IMR-90 (cell line): ENCODE data around the gene GFOD2. TPM values are rescaled to one million over a fixed set of nuclear protein-coding genes. Genes with fewer than 3 reads are reported as not detected.

ENCODE experiments used
- ATAC-seq: fragments of 200-7000 bp; cut with Tn5 transposase; 2 replicates; pipeline ENCODE4 v1.9.1; 2020; ENCODE audit warnings: low read depth, mild to moderate bottlenecking, moderate library complexity
- BruUV-seq: library from RNA; stranded (reverse); fragments of 400-500 nt; replicated peaks from 2 replicates; lab custom pipeline; 2021; lab: Mats Ljungman, UMichigan
- CTCF ChIA-PET: fragments of 300-600 bp; formaldehyde crosslinking; extraction: SDS; loops from one replicate; lab custom pipeline; 2021; ENCODE audit warnings: antibody characterized with exemption; lab: Yijun Ruan, JAX
- POLR2A ChIA-PET: fragments of 300-600 bp; sonication (Branson Sonifier 250); formaldehyde crosslinking; loops from one replicate; lab custom pipeline; 2022; ENCODE audit warnings: antibody characterized with exemption; ENCODE audit not compliant: unreplicated experiment; lab: Charles Lee
- DNase-seq: peaks from one replicate; pipeline ENCODE4 v3.0.0; 2013
- H2AFZ ChIP-seq: replicated peaks from 2 replicates; pipeline ENCODE3; 2013; ENCODE audit warnings: low read length, mild to moderate bottlenecking; ENCODE audit not compliant: poor library complexity
- H2AK5ac ChIP-seq: 2 replicates; pipeline ENCODE4 v1.6.1; 2013; ENCODE audit warnings: low read depth, low read length, inconsistent platforms
- H2AK9ac ChIP-seq: replicated peaks from 2 replicates; pipeline ENCODE3; 2013; ENCODE audit warnings: mild to moderate bottlenecking, low read depth, low read length, moderate library complexity; ENCODE audit not compliant: poor library complexity
- H2BK120ac ChIP-seq: 2 replicates; pipeline ENCODE4 v1.6.1; 2013; ENCODE audit warnings: low read depth, low read length, inconsistent platforms
- H2BK15ac ChIP-seq: 3 replicates; pipeline ENCODE4 v1.6.1; 2013; ENCODE audit warnings: low read depth, low read length, inconsistent platforms
- H2BK20ac ChIP-seq: 2 replicates; pipeline ENCODE4 v1.6.1; 2013; ENCODE audit warnings: low read depth, mild to moderate bottlenecking, inconsistent platforms, low read length, moderate library complexity
- H2BK5ac ChIP-seq: 2 replicates; pipeline ENCODE4 v1.6.1; 2013; ENCODE audit warnings: mild to moderate bottlenecking, low read depth, low read length, inconsistent platforms; ENCODE audit not compliant: poor library complexity, severe bottlenecking
- H3K14ac ChIP-seq: replicated peaks from 2 replicates; pipeline ENCODE4 v1.6.1; 2013; ENCODE audit warnings: low read depth, low read length, inconsistent platforms
- H3K18ac ChIP-seq: 2 replicates; pipeline ENCODE4 v1.6.1; 2013; ENCODE audit warnings: low read depth, low read length, control low read depth
- H3K23ac ChIP-seq: 2 replicates; pipeline ENCODE4 v1.6.1; 2013; ENCODE audit warnings: low read depth, low read length, inconsistent platforms
- H3K27ac ChIP-seq: 2 replicates; pipeline ENCODE4 v1.5.1; 2013; ENCODE audit warnings: mild to moderate bottlenecking, control low read depth, low read length; ENCODE audit not compliant: insufficient read depth
- H3K27me3 ChIP-seq: 2 replicates; pipeline ENCODE4 v1.6.1; 2013; ENCODE audit warnings: low read length; ENCODE audit not compliant: control insufficient read depth, insufficient read depth
- H3K36me3 ChIP-seq: 2 replicates; pipeline ENCODE4 v1.6.1; 2013; ENCODE audit warnings: low read length, mixed read lengths; ENCODE audit not compliant: control insufficient read depth, insufficient read depth
- H3K4ac ChIP-seq: 2 replicates; pipeline ENCODE4 v1.6.1; 2013; ENCODE audit warnings: low read depth, low read length, inconsistent platforms
- H3K4me1 ChIP-seq: 2 replicates; pipeline ENCODE4 v1.6.1; 2013; ENCODE audit warnings: low read length, mixed read lengths; ENCODE audit not compliant: control insufficient read depth, insufficient read depth
- H3K4me2 ChIP-seq: 2 replicates; pipeline ENCODE4 v1.6.1; 2013; ENCODE audit warnings: low read depth, mild to moderate bottlenecking, control low read depth, low read length, moderate library complexity
- H3K4me3 ChIP-seq: 2 replicates; pipeline ENCODE4 v1.5.1; 2013; ENCODE audit warnings: low read depth, mild to moderate bottlenecking, control low read depth, low read length, moderate library complexity; ENCODE audit not compliant: insufficient read depth
- H3K56ac ChIP-seq: 2 replicates; pipeline ENCODE4 v1.6.1; 2013; ENCODE audit warnings: low read length, inconsistent platforms; ENCODE audit not compliant: insufficient read depth; ENCODE audit errors: extremely low read depth
- H3K79me1 ChIP-seq, 2 experiments: 2 replicates each; pipeline ENCODE4 v1.6.1; 2013; ENCODE audit warnings: low read length in 2 of 2, inconsistent platforms in 1 of 2, low read depth in 1 of 2
- H3K9ac ChIP-seq: 2 replicates; pipeline ENCODE4 v1.6.1; 2013; ENCODE audit warnings: low read depth, low read length, control low read depth
- H3K9me1 ChIP-seq: 2 replicates; pipeline ENCODE4 v1.6.1; 2013; ENCODE audit warnings: low read length, inconsistent platforms; ENCODE audit not compliant: insufficient read depth
- H3K9me3 ChIP-seq: 2 replicates; pipeline ENCODE4 v1.6.1; 2013; ENCODE audit warnings: low read length; ENCODE audit not compliant: control insufficient read depth, insufficient read depth
- H4K20me1 ChIP-seq: 2 replicates; pipeline ENCODE4 v1.6.1; 2013; ENCODE audit warnings: low read length, inconsistent platforms; ENCODE audit not compliant: insufficient read depth
- H4K5ac ChIP-seq: 2 replicates; pipeline ENCODE4 v1.6.1; 2013; ENCODE audit warnings: mild to moderate bottlenecking, low read depth, low read length, control low read depth
- H4K8ac ChIP-seq, 2 experiments: 2 replicates each; pipeline ENCODE4 v1.6.1; 2013; ENCODE audit warnings: low read depth in 2 of 2, low read length in 2 of 2, control low read depth in 1 of 2, inconsistent platforms in 1 of 2
- H4K91ac ChIP-seq: 2 replicates; pipeline ENCODE4 v1.6.1; 2013; ENCODE audit warnings: low read depth, low read length, inconsistent platforms; ENCODE audit not compliant: insufficient read depth
- NFE2L2 ChIP-seq: fragments of 150-350 bp; IDR thresholded peaks from 2 replicates; pipeline ENCODE4 v1.6.1; 2016; ENCODE audit warnings: low read depth, mild to moderate bottlenecking, low read length
- RFX5 ChIP-seq: IDR thresholded peaks from 2 replicates; pipeline ENCODE4 v1.8.0; 2012; ENCODE audit warnings: low read depth, mild to moderate bottlenecking, low read length, moderate library complexity
- WGBS, 2 experiments: methylation state at CpG; one replicate each; pipeline versions ENCODE4 v1.1.5 to v1.1.7; 2013; ENCODE audit warnings: missing lambda C conversion rate in 2 of 2; ENCODE audit not compliant: insufficient read length in 1 of 2; ENCODE audit errors: extremely low coverage in 2 of 2; 5-methylcytosine and 5-hydroxymethylcytosine counted together
- dilution Hi-C: fragments of 300-500 bp; cut with HindIII; formaldehyde crosslinking; loops from one replicate; pipeline ENCODE4 v1.14.3; 2018; ENCODE audit warnings: low sequenced_read_pairs; ENCODE audit not compliant: unreplicated experiment
- in situ Hi-C: fragments of 300-500 bp; cut with MboI; formaldehyde crosslinking; loops from 3 replicates; pipeline ENCODE4 v1.14.3; 2019; ENCODE audit warnings: low sequenced_read_pairs, inconsistent platforms, mixed read lengths
- intact Hi-C: fragments of 100-400 bp; cut with micrococcal nuclease; formaldehyde crosslinking; loops from 2 replicates; pipeline ENCODE4 v1.10.0; 2022
- polyA plus RNA-seq, 3 experiments: library from polyadenylated mRNA; depleted of rRNA; stranded (reverse); fragments of >200 nt; gene quantifications; 2 replicates each; pipeline ENCODE4 v1.2.3, GENCODE V29; 2012; ENCODE audit warnings: low replicate concordance in 1 of 3
- total RNA-seq: library from RNA; depleted of rRNA; stranded (reverse); fragments of >200 nt; gene quantifications from 2 replicates; pipeline ENCODE4 v1.2.3, GENCODE V29; 2012

GFOD2 gene
- total and polyA plus RNA-seq, 2 of the 4 experiments (the other 2 are of a cell fraction) = 12.3 to 18.1 TPM

DNA sequence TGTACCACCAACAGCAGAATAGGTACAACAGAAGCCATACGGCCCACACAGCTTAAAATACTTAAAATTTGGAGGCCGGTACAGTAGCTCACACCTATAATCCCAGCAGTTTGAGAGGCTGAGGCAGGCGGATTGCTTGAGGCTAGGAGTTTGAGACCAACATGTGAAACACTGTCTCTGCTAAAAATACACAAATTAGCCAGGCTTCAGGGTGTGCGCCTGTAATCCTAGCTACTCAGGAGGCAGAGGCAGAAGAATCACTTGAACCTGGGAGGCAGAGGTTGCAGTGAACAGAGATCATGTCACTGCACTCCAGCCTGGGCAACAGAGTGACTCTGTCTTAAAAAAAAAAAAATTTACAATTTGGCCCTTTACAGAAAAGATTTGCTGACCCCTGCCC is 17.0 kb downstream of the GFOD2 start:
- Histone ChIP-seq H2BK5ac (no peak overlapping the region), H2AK9ac (no peak overlapping the region), H3K79me1 (peaks cover 9 to 45% of the 10 kb centered on the region in 2 experiments), H3K18ac (no peak overlapping the region), H2BK20ac (no peak overlapping the region), H4K5ac (no peak overlapping the region), H3K4me2 (no peak overlapping the region), H3K9me1 (peaks cover 7% of the 10 kb centered on the region; the same call in 1 of the 2 replicates), H3K9ac (no peak overlapping the region), H3K56ac (no peak overlapping the region), H3K27ac (no peak overlapping the region), H3K4me1 (no peaks in the 10 kb centered on the region), H3K4me3 (no peak overlapping the region), H3K14ac (no peak overlapping the region), H3K4ac (no peak overlapping the region), H2AK5ac (no peak overlapping the region), H2AFZ (no peak overlapping the region), H2BK120ac (no peak overlapping the region), H3K36me3 (no peaks in the 10 kb centered on the region), H3K23ac (no peak overlapping the region), H4K91ac (no peak overlapping the region), H3K27me3 (no peaks in the 10 kb centered on the region), H3K9me3 (no peaks in the 10 kb centered on the region), H4K20me1 (peaks cover 18% of the 10 kb centered on the region; the same call in 1 of the 2 replicates), H4K8ac (no peak overlapping the region), H2BK15ac (no peak overlapping the region)
- no peak for DNase-seq
- ATAC-seq = no peak
- POLR2A ChIA-PET = no interaction called here
- intact Hi-C loops (no loop called here), dilution Hi-C loops (no loop called here), in situ Hi-C loops (no loop called here)
- no peak for TF ChIP-seq RFX5
- TF ChIP-seq NFE2L2 = no peak
- no TSS peak for BruUV-seq
- WGBS, 2 experiments = no CpG with 5 or more reads among the region's 4 CpGs
- CTCF ChIA-PET = no interaction called here
